Measurements from ENCODE around the gene NDUFS2.
A peak's percentile ranks its signal among the peaks of the same experiment; 100 is the strongest.
"Not testable (repeated sequence)": the region's sequence is repeated elsewhere in the genome, so short reads cannot be mapped to it uniquely, and the experiment has no call there.

Gene NDUFS2

DNA sequence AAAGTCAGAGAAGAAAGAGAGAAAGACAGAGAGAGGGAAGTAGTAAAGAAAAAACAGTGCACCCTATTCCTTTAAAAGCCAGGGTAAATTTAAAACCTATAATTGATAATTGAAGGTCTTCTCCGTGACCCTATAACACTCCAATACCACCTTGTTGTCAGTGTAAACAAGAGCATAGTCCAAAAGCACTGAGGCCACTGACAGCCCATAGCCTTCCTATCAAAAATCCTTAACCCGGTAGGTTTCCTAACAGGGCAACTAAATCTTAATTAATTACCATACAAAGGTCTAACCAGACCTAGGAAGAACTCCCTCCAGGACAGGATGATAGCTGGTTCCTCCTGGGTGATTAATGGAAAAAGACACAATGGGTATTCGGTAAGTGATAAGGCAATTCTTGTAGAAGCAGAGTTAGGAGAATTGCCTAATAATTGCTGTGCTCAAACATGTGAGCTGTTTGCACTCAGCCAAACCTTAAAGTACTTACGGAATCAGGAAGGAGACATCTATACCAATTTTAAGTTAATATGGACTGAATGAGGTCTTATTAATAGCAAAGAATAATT is 53.9 kb downstream of the NDUFS2 start:
- DNase-seq = not testable (repeated sequence)

- not testable (repeated sequence) for DNase-seq
Observed at GRCh38 chr1:161257109-161257508, 54.9 kb downstream of the NDUFS2 start.

- DNase-seq = peak; percentile 51
Observed at GRCh38 chr1:161258439-161259344, 56.5 kb downstream of the NDUFS2 start, which contains the start of gene PCP4L1. Gene PCP4L1 (plus strand): TSS chr1:161258745. CDS start chr1:161258975, 230 bp downstream.

GRCh38 chr1:161259345-161259702 is 57.2 kb downstream of the NDUFS2 start:
- no peak for DNase-seq

DNA sequence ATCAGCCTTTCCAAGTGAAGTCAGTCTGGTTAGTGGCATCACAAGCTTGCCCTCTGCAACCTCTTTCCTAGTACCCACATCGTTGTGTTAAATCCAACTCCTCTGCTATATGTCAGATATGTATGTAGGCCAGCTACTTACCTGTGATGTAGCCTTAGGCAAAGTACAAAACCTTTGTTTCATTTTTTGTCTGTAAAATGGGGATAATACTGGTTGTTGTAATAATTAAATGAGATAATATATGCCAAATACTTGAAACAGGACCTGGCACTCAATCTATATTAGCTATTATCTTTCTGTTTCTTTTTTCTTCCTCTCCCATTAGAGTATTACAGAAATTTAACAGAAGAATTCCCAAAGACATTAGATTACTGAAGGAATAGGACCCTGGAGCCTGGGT is 57.6 kb downstream of the NDUFS2 start:
- DNase-seq = no peak

- no peak for DNase-seq
Observed at GRCh38 chr1:161260376-161261260, 58.5 kb downstream of the NDUFS2 start.

DNA sequence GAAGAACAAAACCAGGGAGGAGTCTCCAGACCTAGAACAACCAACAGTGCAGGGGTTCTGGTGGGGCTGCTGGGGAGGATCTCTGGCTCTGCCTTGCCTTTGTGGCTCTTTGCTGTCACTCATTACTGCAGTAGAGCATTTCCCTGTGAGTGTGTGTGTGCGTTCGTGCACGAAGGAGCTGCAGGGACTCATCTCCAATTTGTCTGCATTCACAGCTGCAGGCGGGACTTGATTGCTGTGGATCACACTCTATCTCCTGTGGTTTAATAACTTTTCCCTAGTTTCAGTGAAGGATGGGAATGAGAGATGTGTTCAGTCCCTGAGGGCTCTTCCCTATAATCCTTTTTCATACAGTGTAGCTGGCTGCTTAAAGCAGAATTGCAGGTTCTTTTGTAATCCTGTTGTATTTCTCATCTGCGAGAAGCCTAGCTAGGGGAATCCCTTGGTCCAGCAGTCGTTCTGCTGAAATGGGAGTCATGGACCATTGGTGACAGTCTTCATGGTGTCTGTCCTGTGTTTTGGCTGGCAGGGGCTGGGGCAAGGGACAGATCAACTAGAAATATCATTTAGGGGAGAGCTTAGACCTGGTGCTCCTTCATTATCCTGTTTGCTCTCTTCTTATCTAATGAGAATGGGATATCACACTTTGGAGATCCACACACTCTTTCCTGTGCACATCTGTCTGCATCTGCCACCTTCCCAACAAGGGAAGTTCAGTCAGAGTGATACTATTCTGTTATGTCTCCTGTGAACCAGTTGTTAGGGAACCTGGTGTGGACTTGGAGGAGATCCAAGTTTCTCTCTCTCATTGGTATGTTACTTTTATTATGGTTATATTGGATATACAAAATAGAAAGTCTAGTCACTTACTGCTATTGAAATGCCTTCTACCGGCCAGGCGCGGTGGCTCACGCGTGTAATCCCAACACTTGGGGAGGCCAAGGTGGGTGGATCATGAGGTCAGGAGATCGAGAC is 59.4 kb downstream of the NDUFS2 start:
- DNase-seq = no peak

Measured in fibroblast of skin of right biceps (primary cell).